SK-N-SH treated with all-trans-retinoic acid at 6 μM for 48 hours (cell line): ENCODE data around the gene SDC1.
A peak's percentile ranks its signal among the peaks of the same experiment; 100 is the strongest.

ENCODE experiments used
- ATAC-seq: fragments of 200-7000 bp; cut with Tn5 transposase; 3 replicates; pipeline ENCODE4 v1.9.1; 2020; ENCODE audit warnings: mild to moderate bottlenecking, moderate library complexity
- ARNTL ChIP-seq: fragments of 450-650 bp; formaldehyde crosslinking; IDR thresholded peaks from 2 replicates; pipeline ENCODE4 v1.5.0; 2020; ENCODE audit warnings: low read depth, mild to moderate bottlenecking, moderate library complexity, borderline replicate concordance
- BACH2 ChIP-seq: fragments of 250-450 bp; sonication (Bioruptor Pico); IDR thresholded peaks from 2 replicates; pipeline ENCODE4 v1.9.0; 2021; ENCODE audit warnings: mild to moderate bottlenecking, borderline replicate concordance
- CSDC2 ChIP-seq: fragments of 250-450 bp; sonication (Bioruptor Pico); IDR thresholded peaks from 2 replicates; pipeline ENCODE4 v1.5.0; 2020; ENCODE audit warnings: mild to moderate bottlenecking, moderate library complexity
- ESRRG ChIP-seq: fragments of 250-450 bp; sonication (Bioruptor Pico); IDR thresholded peaks from 2 replicates; pipeline ENCODE4 v1.6.1; 2021; ENCODE audit warnings: mild to moderate bottlenecking
- GLIS3 ChIP-seq: fragments of 250-450 bp; sonication (Bioruptor Pico); IDR thresholded peaks from 2 replicates; pipeline ENCODE4 v1.5.0; 2020; ENCODE audit warnings: mild to moderate bottlenecking, moderate library complexity
- ISL1 ChIP-seq: fragments of 250-450 bp; sonication (Bioruptor Pico); IDR thresholded peaks from 2 replicates; pipeline ENCODE4 v2.1.2; 2022; ENCODE audit warnings: mild to moderate bottlenecking, moderate library complexity
- OSR1 ChIP-seq: fragments of 250-450 bp; sonication (Bioruptor Pico); IDR thresholded peaks from 2 replicates; pipeline ENCODE4 v1.8.0; 2022; ENCODE audit warnings: moderate library complexity, mild to moderate bottlenecking, inconsistent platforms
- PPARA ChIP-seq: fragments of 250-450 bp; sonication (Bioruptor Pico); IDR thresholded peaks from 2 replicates; pipeline ENCODE4 v1.5.0; 2020; ENCODE audit warnings: mild to moderate bottlenecking, borderline replicate concordance
- RARB ChIP-seq: fragments of 250-450 bp; sonication (Bioruptor Pico); IDR thresholded peaks from 2 replicates; pipeline ENCODE4 v1.8.0; 2021; ENCODE audit warnings: mild to moderate bottlenecking, moderate library complexity
- SNAI2 ChIP-seq: fragments of 250-450 bp; sonication (Bioruptor Pico); IDR thresholded peaks from 2 replicates; pipeline ENCODE4 v1.5.0; 2020; ENCODE audit warnings: mild to moderate bottlenecking, moderate library complexity
- TCF4 ChIP-seq: fragments of 250-450 bp; sonication (Bioruptor Pico); IDR thresholded peaks from 2 replicates; pipeline ENCODE4 v1.8.0; 2021; ENCODE audit warnings: mild to moderate bottlenecking, moderate library complexity, borderline replicate concordance
- TOX ChIP-seq: fragments of 250-450 bp; sonication (Bioruptor Pico); IDR thresholded peaks from 2 replicates; pipeline ENCODE4 v1.8.0; 2021; ENCODE audit warnings: mild to moderate bottlenecking, moderate library complexity, borderline replicate concordance
- ZC3H10 ChIP-seq: fragments of 250-450 bp; sonication (Bioruptor Pico); IDR thresholded peaks from 2 replicates; pipeline ENCODE4 v1.5.1; 2021; ENCODE audit warnings: mild to moderate bottlenecking, moderate library complexity
- ZFP3 ChIP-seq: fragments of 250-450 bp; sonication (Bioruptor Pico); IDR thresholded peaks from 2 replicates; pipeline ENCODE4 v1.5.0; 2020; ENCODE audit warnings: mild to moderate bottlenecking, moderate library complexity
- ZFP30 ChIP-seq: fragments of 450-650 bp; formaldehyde crosslinking; IDR thresholded peaks from 2 replicates; pipeline ENCODE4 v1.5.0; 2022; ENCODE audit warnings: mild to moderate bottlenecking, moderate library complexity
- ZNF70 ChIP-seq: fragments of 450-650 bp; formaldehyde crosslinking; IDR thresholded peaks from 2 replicates; pipeline ENCODE4 v1.5.0; 2020; ENCODE audit warnings: mild to moderate bottlenecking, moderate library complexity
- ZNF8 ChIP-seq: fragments of 450-650 bp; formaldehyde crosslinking; IDR thresholded peaks from 2 replicates; pipeline ENCODE4 v1.5.0; 2020; ENCODE audit warnings: mild to moderate bottlenecking, moderate library complexity
- TF ChIP-seq, protein P1 (sequence below): fragments of 250-450 bp; sonication (Bioruptor Pico); IDR thresholded peaks from 2 replicates; pipeline ENCODE4 v1.8.0; 2021; ENCODE audit warnings: low read depth, mild to moderate bottlenecking, moderate library complexity, borderline replicate concordance
- TF ChIP-seq, protein P2 (sequence below): fragments of 250-450 bp; sonication (Bioruptor Pico); IDR thresholded peaks from 2 replicates; pipeline ENCODE4 v1.5.1; 2020; ENCODE audit warnings: low read depth, mild to moderate bottlenecking, moderate library complexity
- TF ChIP-seq, protein P3 (sequence below): fragments of 250-450 bp; sonication (Bioruptor Pico); IDR thresholded peaks from 2 replicates; pipeline ENCODE4 v1.8.0; 2020; ENCODE audit warnings: mild to moderate bottlenecking, moderate library complexity, borderline replicate concordance
- TF ChIP-seq, protein P4 (sequence below): fragments of 250-450 bp; sonication (Bioruptor Pico); IDR thresholded peaks from 2 replicates; pipeline ENCODE4 v1.5.0; 2020; ENCODE audit warnings: mild to moderate bottlenecking, moderate library complexity
- TF ChIP-seq, protein P5 (sequence below): fragments of 250-450 bp; sonication (Bioruptor Pico); IDR thresholded peaks from 2 replicates; pipeline ENCODE4 v1.5.1; 2021; ENCODE audit warnings: mild to moderate bottlenecking, moderate library complexity

Gene SDC1

DNA sequence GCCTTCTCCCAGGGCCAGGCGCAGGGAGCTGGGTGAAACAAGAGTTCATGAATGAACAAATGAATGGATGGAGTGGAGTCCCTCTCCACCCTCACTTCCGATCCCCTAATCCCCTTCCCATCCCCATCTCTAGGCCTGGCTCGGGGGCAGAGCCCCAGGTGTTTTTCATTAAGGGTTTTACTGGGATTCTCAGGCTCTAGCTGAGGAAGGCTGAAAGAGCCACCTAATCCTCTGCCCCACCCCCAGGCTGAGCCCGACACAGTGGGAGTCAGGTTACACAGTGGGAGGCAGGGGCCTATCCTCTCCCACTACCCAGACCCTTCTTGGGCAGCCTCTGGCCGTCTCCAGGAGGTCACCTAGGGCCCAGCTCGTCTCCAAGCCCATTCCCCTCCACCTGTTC is 36.1 kb downstream of the SDC1 start:
- peak; percentile 18; the same call in 1 of the 3 replicates for ATAC-seq
- TF ChIP-seq ZFP3 (CRISPR knock-in tag) (no peak), CSDC2 (CRISPR knock-in tag) (no peak), ZNF70 (CRISPR knock-in tag) (no peak)
- TF ChIP-seq, protein P1, sequence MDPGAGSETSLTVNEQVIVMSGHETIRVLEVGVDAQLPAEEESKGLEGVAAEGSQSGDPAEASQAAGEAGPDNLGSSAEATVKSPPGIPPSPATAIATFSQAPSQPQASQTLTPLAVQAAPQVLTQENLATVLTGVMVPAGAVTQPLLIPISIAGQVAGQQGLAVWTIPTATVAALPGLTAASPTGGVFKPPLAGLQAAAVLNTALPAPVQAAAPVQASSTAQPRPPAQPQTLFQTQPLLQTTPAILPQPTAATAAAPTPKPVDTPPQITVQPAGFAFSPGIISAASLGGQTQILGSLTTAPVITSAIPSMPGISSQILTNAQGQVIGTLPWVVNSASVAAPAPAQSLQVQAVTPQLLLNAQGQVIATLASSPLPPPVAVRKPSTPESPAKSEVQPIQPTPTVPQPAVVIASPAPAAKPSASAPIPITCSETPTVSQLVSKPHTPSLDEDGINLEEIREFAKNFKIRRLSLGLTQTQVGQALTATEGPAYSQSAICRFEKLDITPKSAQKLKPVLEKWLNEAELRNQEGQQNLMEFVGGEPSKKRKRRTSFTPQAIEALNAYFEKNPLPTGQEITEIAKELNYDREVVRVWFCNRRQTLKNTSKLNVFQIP (CRISPR knock-in tag), result no peak

DNA sequence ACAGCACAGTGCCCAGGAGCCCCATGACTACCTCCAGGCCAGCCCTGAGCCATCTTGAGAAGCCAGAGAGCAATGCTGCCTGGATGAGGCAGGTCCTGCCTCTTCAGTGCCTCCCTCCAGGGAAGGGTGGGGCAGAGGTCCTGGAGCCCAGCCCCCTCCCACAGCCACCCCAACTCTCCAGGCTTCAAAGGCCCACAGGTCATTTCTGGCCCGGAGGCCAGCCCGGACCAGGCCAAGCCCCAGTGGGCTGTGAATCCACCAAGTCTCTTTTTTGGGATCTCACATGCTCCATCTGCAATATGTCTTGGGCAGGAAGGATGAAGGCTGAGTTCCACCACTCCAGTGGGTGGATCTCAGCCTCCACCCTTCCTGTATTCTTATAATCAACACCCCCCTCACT is 36.7 kb downstream of the SDC1 start:
- no peak for ATAC-seq
- TF ChIP-seq, protein P2, sequence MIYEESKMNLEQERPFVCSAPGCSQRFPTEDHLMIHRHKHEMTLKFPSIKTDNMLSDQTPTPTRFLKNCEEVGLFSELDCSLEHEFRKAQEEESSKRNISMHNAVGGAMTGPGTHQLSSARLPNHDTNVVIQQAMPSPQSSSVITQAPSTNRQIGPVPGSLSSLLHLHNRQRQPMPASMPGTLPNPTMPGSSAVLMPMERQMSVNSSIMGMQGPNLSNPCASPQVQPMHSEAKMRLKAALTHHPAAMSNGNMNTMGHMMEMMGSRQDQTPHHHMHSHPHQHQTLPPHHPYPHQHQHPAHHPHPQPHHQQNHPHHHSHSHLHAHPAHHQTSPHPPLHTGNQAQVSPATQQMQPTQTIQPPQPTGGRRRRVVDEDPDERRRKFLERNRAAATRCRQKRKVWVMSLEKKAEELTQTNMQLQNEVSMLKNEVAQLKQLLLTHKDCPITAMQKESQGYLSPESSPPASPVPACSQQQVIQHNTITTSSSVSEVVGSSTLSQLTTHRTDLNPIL (CRISPR knock-in tag), result no peak
- TF ChIP-seq ZNF70 (CRISPR knock-in tag), result no peak
- TF ChIP-seq OSR1 (CRISPR knock-in tag), result no peak
- TF ChIP-seq, protein P1 (CRISPR knock-in tag), result no peak
- no peak for TF ChIP-seq GLIS3 (CRISPR knock-in tag)
- no peak for TF ChIP-seq BACH2 (CRISPR knock-in tag)
- TF ChIP-seq ZFP3 (CRISPR knock-in tag), result no peak
- no peak for TF ChIP-seq ZFP30 (CRISPR knock-in tag)
- TF ChIP-seq TOX (CRISPR knock-in tag), result no peak
- TF ChIP-seq ARNTL, result no peak
- TF ChIP-seq, protein P3, sequence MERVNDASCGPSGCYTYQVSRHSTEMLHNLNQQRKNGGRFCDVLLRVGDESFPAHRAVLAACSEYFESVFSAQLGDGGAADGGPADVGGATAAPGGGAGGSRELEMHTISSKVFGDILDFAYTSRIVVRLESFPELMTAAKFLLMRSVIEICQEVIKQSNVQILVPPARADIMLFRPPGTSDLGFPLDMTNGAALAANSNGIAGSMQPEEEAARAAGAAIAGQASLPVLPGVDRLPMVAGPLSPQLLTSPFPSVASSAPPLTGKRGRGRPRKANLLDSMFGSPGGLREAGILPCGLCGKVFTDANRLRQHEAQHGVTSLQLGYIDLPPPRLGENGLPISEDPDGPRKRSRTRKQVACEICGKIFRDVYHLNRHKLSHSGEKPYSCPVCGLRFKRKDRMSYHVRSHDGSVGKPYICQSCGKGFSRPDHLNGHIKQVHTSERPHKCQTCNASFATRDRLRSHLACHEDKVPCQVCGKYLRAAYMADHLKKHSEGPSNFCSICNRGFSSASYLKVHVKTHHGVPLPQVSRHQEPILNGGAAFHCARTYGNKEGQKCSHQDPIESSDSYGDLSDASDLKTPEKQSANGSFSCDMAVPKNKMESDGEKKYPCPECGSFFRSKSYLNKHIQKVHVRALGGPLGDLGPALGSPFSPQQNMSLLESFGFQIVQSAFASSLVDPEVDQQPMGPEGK (CRISPR knock-in tag), result no peak
- TF ChIP-seq, protein P4, sequence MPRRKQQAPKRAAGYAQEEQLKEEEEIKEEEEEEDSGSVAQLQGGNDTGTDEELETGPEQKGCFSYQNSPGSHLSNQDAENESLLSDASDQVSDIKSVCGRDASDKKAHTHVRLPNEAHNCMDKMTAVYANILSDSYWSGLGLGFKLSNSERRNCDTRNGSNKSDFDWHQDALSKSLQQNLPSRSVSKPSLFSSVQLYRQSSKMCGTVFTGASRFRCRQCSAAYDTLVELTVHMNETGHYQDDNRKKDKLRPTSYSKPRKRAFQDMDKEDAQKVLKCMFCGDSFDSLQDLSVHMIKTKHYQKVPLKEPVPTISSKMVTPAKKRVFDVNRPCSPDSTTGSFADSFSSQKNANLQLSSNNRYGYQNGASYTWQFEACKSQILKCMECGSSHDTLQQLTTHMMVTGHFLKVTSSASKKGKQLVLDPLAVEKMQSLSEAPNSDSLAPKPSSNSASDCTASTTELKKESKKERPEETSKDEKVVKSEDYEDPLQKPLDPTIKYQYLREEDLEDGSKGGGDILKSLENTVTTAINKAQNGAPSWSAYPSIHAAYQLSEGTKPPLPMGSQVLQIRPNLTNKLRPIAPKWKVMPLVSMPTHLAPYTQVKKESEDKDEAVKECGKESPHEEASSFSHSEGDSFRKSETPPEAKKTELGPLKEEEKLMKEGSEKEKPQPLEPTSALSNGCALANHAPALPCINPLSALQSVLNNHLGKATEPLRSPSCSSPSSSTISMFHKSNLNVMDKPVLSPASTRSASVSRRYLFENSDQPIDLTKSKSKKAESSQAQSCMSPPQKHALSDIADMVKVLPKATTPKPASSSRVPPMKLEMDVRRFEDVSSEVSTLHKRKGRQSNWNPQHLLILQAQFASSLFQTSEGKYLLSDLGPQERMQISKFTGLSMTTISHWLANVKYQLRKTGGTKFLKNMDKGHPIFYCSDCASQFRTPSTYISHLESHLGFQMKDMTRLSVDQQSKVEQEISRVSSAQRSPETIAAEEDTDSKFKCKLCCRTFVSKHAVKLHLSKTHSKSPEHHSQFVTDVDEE (CRISPR knock-in tag), result no peak
- TF ChIP-seq SNAI2 (CRISPR knock-in tag), result no peak
- no peak for TF ChIP-seq PPARA (CRISPR knock-in tag)
- no peak for TF ChIP-seq RARB
- TF ChIP-seq CSDC2 (CRISPR knock-in tag), result no peak
- no peak for TF ChIP-seq ZC3H10 (CRISPR knock-in tag)
- TF ChIP-seq ISL1, result no peak

DNA sequence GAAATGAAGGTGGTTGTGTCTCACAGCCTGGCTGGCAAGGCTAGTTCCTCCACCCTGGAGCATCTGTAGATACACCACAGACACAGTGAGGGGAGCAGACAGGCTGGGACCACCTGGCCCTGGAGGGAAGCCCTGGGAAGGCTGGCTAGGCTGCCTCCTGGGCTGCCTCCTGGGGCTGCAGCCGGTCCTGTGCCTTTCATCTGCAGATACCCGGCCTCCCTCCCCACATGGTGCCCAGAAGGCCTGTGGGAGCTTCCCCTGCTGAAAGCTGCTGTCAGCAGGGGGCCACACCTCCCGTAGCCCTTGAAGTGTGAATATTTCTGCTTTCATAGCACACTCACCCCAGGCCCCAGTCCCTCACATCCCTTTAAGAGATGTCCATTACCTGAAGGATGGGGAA is 37.6 kb downstream of the SDC1 start:
- TF ChIP-seq TCF4 (CRISPR knock-in tag) (no peak), ESRRG (no peak), GLIS3 (CRISPR knock-in tag) (no peak), SNAI2 (CRISPR knock-in tag) (no peak), RARB (no peak), ISL1 (no peak), BACH2 (CRISPR knock-in tag) (no peak), PPARA (CRISPR knock-in tag) (no peak), ZC3H10 (CRISPR knock-in tag) (no peak), TOX (CRISPR knock-in tag) (no peak), ZNF70 (CRISPR knock-in tag) (no peak), ZFP30 (CRISPR knock-in tag) (no peak), ZNF8 (CRISPR knock-in tag) (no peak)
- TF ChIP-seq, protein P5, sequence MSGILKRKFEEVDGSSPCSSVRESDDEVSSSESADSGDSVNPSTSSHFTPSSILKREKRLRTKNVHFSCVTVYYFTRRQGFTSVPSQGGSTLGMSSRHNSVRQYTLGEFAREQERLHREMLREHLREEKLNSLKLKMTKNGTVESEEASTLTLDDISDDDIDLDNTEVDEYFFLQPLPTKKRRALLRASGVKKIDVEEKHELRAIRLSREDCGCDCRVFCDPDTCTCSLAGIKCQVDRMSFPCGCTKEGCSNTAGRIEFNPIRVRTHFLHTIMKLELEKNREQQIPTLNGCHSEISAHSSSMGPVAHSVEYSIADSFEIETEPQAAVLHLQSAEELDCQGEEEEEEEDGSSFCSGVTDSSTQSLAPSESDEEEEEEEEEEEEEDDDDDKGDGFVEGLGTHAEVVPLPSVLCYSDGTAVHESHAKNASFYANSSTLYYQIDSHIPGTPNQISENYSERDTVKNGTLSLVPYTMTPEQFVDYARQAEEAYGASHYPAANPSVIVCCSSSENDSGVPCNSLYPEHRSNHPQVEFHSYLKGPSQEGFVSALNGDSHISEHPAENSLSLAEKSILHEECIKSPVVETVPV, result no peak
- TF ChIP-seq, protein P1 (CRISPR knock-in tag), result no peak
- TF ChIP-seq, protein P2 (CRISPR knock-in tag), result no peak
- TF ChIP-seq, all 23 proteins: peak for 0
- ATAC-seq, result no peak
